ENCODE results near the gene ELOVL2. TPM values are rescaled to one million over a fixed set of nuclear protein-coding genes. Genes with fewer than 3 reads are reported as not detected.

Gene ELOVL2
- polyA plus RNA-seq, 1 donor (not counting 4 experiments of a cell fraction or from before 2014, with no cell fraction given) = 0.05 TPM

DNA sequence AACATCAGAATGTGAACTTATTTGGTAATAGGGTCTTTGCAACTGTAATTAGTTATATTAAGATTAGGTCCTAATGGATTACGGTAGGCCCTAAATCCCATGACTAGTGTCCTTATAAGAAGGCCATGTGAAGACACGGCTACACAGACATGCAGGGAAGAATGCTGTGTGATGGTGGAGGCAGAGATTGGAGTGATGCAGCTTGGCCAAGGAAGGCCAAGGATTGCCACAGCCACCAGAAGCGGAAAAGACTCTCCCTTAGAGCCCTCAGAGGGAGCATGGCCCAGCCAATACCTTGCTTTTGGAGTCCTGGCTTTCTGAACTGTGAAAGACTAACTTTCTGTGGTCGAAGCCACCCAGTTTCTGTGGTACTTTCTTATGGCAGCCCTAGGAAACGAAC is 39.9 kb upstream of the ELOVL2 start:
- dilution Hi-C loops (cut with MboI; ENCODE audit: extremely low pct_ligation_motif_present, low sequenced_read_pairs) = no loop called here
- Histone ChIP-seq H4K20me1 (ENCODE audit: control insufficient read depth, extremely low read depth, insufficient read depth, low read length) (no peaks in the 10 kb centered on the region), H3K27me3 (ENCODE audit: control insufficient read depth, extremely low read depth, insufficient read depth, low read length) (no peaks in the 10 kb centered on the region), H3K9me1 (ENCODE audit: control insufficient read depth, extremely low read depth, insufficient read depth, low read length) (no peaks in the 10 kb centered on the region), H3K79me2 (ENCODE audit: control insufficient read depth, insufficient read depth, low read length) (no peaks in the 10 kb centered on the region), H2AFZ (ENCODE audit: control insufficient read depth, low read length) (no peak overlapping the region), H3K4me3 (ENCODE audit: control insufficient read depth in 2 of 3, extremely low read depth in 1 of 3, insufficient read depth in 2 of 3, low read depth in 1 of 3, low read length in 3 of 3) (no peak overlapping the region), H3K9me3 (ENCODE audit: control insufficient read depth, low read depth, low read length) (no peaks in the 10 kb centered on the region), H3K4me2 (ENCODE audit: control insufficient read depth, extremely low read depth, insufficient read depth, low read depth, low read length) (no peak overlapping the region), H3K36me3 (ENCODE audit: control insufficient read depth in 2 of 2, extremely low read depth in 1 of 2, insufficient read depth in 2 of 2, low read length in 2 of 2) (no peaks in the 10 kb centered on the region), H3K9ac (ENCODE audit: control insufficient read depth, extremely low read depth, insufficient read depth, low read length) (no peak overlapping the region), H3K4me1 (ENCODE audit: control insufficient read depth, extremely low read depth, insufficient read depth, low read length) (peaks cover 5% of the 10 kb centered on the region), H3K27ac (ENCODE audit: control insufficient read depth, insufficient read depth, low read length) (no peak overlapping the region)
- DNase-seq (ENCODE audit: low read depth, low spot score) (no peak), FAIRE-seq (no peak)
- TF ChIP-seq EZH2 (IDR thresholded peaks at IDR 0.05; ENCODE audit: low read length) = no peak
- no peak for TF ChIP-seq CTCF (optimal IDR thresholded peaks at IDR 0.05 in 1 of 3, IDR thresholded peaks at IDR 0.05 in 1 of 3, conservative IDR thresholded peaks at IDR 0.05 in 1 of 3; ENCODE audit: extremely low read depth in 1 of 3, insufficient read depth in 2 of 3, low read length in 3 of 3)

DNA sequence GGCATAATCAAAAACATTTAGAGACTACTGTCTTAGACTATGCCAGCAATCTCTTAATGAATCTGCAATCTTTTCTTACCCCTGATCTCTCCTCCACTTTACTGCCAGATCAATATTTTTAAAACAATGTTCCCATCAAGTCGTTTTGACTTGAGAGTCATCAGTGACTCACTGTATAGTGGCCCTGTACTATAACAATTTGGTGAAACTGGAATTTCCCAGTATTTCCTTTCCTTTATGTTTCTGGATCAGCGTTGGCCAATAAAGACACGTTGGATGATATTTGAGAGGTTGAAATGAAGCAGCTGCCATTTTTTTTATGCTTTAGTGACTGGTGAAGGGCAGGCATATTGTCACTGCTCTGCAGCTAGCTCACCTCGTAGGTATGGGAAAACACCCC is 39.4 kb upstream of the ELOVL2 start:
- Histone ChIP-seq H3K9me1 (ENCODE audit: control insufficient read depth, extremely low read depth, insufficient read depth, low read length) (no peaks in the 10 kb centered on the region), H3K9ac (ENCODE audit: control insufficient read depth, extremely low read depth, insufficient read depth, low read length) (no peak overlapping the region), H3K27me3 (ENCODE audit: control insufficient read depth, extremely low read depth, insufficient read depth, low read length) (no peaks in the 10 kb centered on the region), H3K4me3 (ENCODE audit: control insufficient read depth in 2 of 3, extremely low read depth in 1 of 3, insufficient read depth in 2 of 3, low read depth in 1 of 3, low read length in 3 of 3) (no peak overlapping the region), H2AFZ (ENCODE audit: control insufficient read depth, low read length) (no peak overlapping the region), H3K4me2 (ENCODE audit: control insufficient read depth, extremely low read depth, insufficient read depth, low read depth, low read length) (no peak overlapping the region), H3K36me3 (ENCODE audit: control insufficient read depth in 2 of 2, extremely low read depth in 1 of 2, insufficient read depth in 2 of 2, low read length in 2 of 2) (no peaks in the 10 kb centered on the region), H3K27ac (ENCODE audit: control insufficient read depth, insufficient read depth, low read length) (no peak overlapping the region), H3K9me3 (ENCODE audit: control insufficient read depth, low read depth, low read length) (no peaks in the 10 kb centered on the region), H4K20me1 (ENCODE audit: control insufficient read depth, extremely low read depth, insufficient read depth, low read length) (no peaks in the 10 kb centered on the region), H3K4me1 (ENCODE audit: control insufficient read depth, extremely low read depth, insufficient read depth, low read length) (peaks cover 5% of the 10 kb centered on the region), H3K79me2 (ENCODE audit: control insufficient read depth, insufficient read depth, low read length) (no peaks in the 10 kb centered on the region)
- dilution Hi-C loops (cut with MboI; ENCODE audit: extremely low pct_ligation_motif_present, low sequenced_read_pairs) = no loop called here
- DNase-seq (ENCODE audit: low read depth, low spot score) (no peak), FAIRE-seq (no peak)
- no peak for TF ChIP-seq EZH2 (IDR thresholded peaks at IDR 0.05; ENCODE audit: low read length)

GRCh38 chr6:11080296-11080695 is 36.2 kb upstream of the ELOVL2 start:
- FAIRE-seq = no peak
- no peak for DNase-seq (ENCODE audit: low read depth, low spot score)
- no peaks in the 10 kb centered on the region for H3K79me2 ChIP-seq (ENCODE audit: control insufficient read depth, insufficient read depth, low read length)
- TF ChIP-seq EZH2 (IDR thresholded peaks at IDR 0.05; ENCODE audit: low read length) (no peak), CTCF (optimal IDR thresholded peaks at IDR 0.05 in 1 of 3, IDR thresholded peaks at IDR 0.05 in 1 of 3, conservative IDR thresholded peaks at IDR 0.05 in 1 of 3; ENCODE audit: extremely low read depth in 1 of 3, insufficient read depth in 2 of 3, low read length in 3 of 3) (no peak)
- H3K9ac ChIP-seq (ENCODE audit: control insufficient read depth, extremely low read depth, insufficient read depth, low read length) = no peak overlapping the region
- H2AFZ ChIP-seq (ENCODE audit: control insufficient read depth, low read length) = no peak overlapping the region
- H4K20me1 ChIP-seq (ENCODE audit: control insufficient read depth, extremely low read depth, insufficient read depth, low read length) = no peaks in the 10 kb centered on the region
- no peaks in the 10 kb centered on the region for H3K9me1 ChIP-seq (ENCODE audit: control insufficient read depth, extremely low read depth, insufficient read depth, low read length)
- no peaks in the 10 kb centered on the region for H3K27me3 ChIP-seq (ENCODE audit: control insufficient read depth, extremely low read depth, insufficient read depth, low read length)
- no peaks in the 10 kb centered on the region for H3K9me3 ChIP-seq (ENCODE audit: control insufficient read depth, low read depth, low read length)
- dilution Hi-C loops (cut with MboI; ENCODE audit: extremely low pct_ligation_motif_present, low sequenced_read_pairs) = no loop called here
- H3K4me3 ChIP-seq (ENCODE audit: control insufficient read depth in 2 of 3, extremely low read depth in 1 of 3, insufficient read depth in 2 of 3, low read depth in 1 of 3, low read length in 3 of 3) = no peak overlapping the region
- H3K4me2 ChIP-seq (ENCODE audit: control insufficient read depth, extremely low read depth, insufficient read depth, low read depth, low read length) = no peak overlapping the region
- H3K27ac ChIP-seq (ENCODE audit: control insufficient read depth, insufficient read depth, low read length) = no peak overlapping the region
- no peaks in the 10 kb centered on the region for H3K36me3 ChIP-seq (ENCODE audit: control insufficient read depth in 2 of 2, extremely low read depth in 1 of 2, insufficient read depth in 2 of 2, low read length in 2 of 2)
- H3K4me1 ChIP-seq (ENCODE audit: control insufficient read depth, extremely low read depth, insufficient read depth, low read length) = peaks cover 21% of the 10 kb centered on the region
